GM12891 (cell line): Measurements from ENCODE around the gene PITPNC1.

Experiments
- DNase-seq: peaks from one replicate; pipeline ENCODE4 v3.0.0; 2011; ENCODE audit warnings: low spot score; ENCODE audit not compliant: insufficient read length
- FAIRE-seq: peaks from 2 replicates; lab custom pipeline; 2011; peaks lifted over from hg19 to GRCh38; lab: Jason Lieb, UNC
- PAX5 ChIP-seq: IDR thresholded peaks from 2 replicates; pipeline ENCODE4 v1.6.1; 2011; ENCODE audit warnings: low read length, moderate library complexity, mild to moderate bottlenecking; ENCODE audit not compliant: insufficient read depth, severe bottlenecking
- POLR2A ChIP-seq: IDR thresholded peaks from 2 replicates; pipeline ENCODE4 v1.6.1; 2011; ENCODE audit warnings: low read depth, low read length, control low read depth
- POLR2AphosphoS5 ChIP-seq: IDR thresholded peaks from 2 replicates; pipeline ENCODE4 v1.6.1; 2011; ENCODE audit warnings: low read depth, low read length, control low read depth
- POU2F2 ChIP-seq: IDR thresholded peaks from 2 replicates; pipeline ENCODE4 v1.6.1; 2011; ENCODE audit warnings: low read depth, mild to moderate bottlenecking, control low read depth, low read length, moderate library complexity
- SPI1 ChIP-seq: IDR thresholded peaks from 2 replicates; pipeline ENCODE4 v1.6.1; 2011; ENCODE audit warnings: low read depth, low read length, control low read depth
- TAF1 ChIP-seq: IDR thresholded peaks from 2 replicates; pipeline ENCODE4 v1.6.1; 2011; ENCODE audit warnings: low read depth, low read length, control low read depth

PITPNC1 gene

DNA sequence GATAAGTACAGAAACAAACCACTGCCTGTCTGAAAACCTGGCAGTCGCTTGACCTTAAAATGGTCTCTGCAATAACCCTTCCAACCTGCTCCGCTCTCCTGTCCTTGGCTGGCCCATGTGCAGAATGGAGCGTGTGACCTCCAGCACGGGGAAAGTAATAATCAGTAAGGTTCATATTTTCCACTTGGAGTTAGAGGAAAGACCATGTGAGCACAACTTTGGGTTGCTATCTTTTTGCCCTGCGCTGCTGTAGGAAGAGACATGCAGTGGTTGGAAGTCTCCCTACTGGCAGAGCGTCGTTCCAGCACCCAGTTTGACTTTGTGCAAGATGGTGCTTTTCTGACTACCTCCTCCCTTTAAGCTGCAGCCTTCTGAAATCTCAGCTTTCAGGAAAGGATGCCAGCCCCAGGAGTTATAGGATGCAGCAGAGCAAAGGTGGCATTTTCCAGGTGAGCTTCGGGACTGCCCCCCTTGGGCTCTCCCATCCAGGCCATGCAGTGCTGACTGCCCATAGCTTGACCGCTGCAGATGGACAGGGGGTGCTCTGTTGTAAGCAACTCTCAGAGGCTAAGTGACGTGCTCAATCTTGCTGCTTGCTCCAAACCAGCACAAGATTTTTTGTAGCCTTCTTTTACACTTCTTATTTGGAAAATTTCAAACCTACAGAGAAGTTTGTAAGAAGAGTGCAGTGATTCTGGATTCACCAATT, 230.0 kb downstream of the PITPNC1 start:
- FAIRE-seq (no peak), DNase-seq (no peak)
- TF ChIP-seq SPI1 (no peak), POLR2AphosphoS5 (no peak), PAX5 (no peak), TAF1 (no peak), POLR2A (no peak), POU2F2 (no peak)

DNA sequence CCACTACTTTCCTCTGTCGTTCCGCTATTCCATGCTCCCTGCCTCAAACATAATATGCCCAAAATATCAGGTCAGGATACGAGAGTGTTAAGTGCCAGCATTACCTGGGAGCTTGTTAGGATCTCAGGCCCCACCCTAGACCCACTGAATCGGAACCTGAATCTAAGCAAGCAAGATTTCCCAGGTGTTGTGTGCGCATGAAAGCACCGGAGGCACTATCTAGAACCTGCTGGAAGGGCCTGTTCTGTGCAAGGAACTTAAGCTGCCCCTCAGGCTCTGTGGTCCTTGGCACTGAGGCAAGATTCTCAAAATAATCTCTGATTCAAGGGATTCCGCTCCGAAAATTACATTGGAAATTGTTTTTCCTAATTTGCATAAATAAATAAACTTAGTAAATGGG, 233.0 kb downstream of the PITPNC1 start:
- FAIRE-seq, result no peak

DNA sequence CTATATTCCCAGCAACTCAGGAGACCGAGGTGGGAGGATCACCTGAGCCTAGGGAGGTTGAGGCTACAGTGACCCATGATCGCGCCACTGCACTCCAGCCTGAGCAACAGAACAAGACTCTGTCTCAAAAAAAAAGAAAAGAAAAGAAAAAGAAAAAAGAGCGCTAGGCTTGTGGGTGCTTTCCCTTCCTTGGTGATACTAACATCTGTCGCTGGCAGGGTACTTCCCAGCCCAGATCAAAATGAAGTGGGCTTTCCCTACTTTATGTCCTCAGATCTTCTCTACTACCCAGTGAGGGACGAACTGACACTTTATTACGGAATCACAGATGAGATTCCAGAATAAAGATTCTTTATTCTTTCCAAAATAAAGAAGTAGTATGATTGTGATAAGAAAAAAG, 236.9 kb downstream of the PITPNC1 start:
- FAIRE-seq (no peak), DNase-seq (no peak)
- TF ChIP-seq SPI1 (no peak), TAF1 (no peak), PAX5 (no peak), POU2F2 (no peak), POLR2AphosphoS5 (no peak), POLR2A (no peak)

More for the DNA sequence above, 233.0 kb downstream of the PITPNC1 start:
- TF ChIP-seq PAX5, result no peak
- DNase-seq, result no peak

DNA sequence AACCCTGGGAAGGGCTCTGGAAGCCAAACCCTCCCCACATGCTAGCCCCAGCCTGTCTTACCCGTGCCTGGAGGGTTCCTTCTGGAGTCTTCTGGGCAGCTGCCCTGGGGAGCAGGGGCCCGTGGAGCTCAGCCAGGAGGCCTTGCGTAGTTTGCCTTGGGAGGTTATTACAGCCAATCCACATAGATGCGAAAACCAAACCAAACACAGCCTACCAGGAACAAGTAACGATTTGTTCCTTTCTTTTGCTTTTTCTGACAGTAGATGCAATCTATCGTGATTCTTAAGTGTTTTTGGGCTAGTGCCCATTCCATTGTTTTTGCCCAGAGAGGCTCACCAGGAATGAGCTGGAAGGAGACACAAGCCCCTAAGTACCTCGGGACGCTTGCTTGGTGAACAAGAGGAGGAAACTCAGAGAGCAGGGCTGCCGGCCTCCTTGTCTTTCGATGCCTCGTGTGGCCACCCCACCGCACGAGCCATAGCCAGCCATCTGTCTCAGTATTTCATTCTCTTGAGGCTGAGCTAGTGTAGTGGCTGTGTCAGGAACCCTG, 238.0 kb downstream of the PITPNC1 start:
- TF ChIP-seq POLR2A (no peak), PAX5 (no peak), SPI1 (no peak), TAF1 (no peak), POU2F2 (no peak), POLR2AphosphoS5 (no peak)
- FAIRE-seq (no peak), DNase-seq (no peak)

DNA sequence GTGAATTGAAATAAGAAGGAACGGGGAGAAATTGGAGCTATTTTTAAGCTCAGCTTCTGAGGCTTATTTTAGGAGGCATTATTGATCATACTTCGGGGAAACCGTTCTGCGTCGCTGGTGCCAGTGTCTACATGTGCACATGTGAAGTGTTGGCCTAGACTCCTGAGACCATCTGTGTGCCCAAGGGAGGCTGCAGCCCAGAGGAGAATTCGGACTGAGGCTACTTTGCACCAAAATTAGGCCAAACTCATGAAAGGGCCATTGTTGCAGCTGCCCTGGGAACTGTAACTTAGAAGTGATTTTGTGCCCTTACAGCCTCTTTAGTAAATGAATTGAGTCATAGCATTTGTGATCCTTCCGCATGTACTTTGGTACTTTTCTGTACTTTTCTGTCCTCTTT, 238.7 kb downstream of the PITPNC1 start:
- TF ChIP-seq POLR2AphosphoS5 (no peak), PAX5 (no peak), POLR2A (no peak), TAF1 (no peak), POU2F2 (no peak), SPI1 (no peak)
- DNase-seq (no peak), FAIRE-seq (no peak)

DNA sequence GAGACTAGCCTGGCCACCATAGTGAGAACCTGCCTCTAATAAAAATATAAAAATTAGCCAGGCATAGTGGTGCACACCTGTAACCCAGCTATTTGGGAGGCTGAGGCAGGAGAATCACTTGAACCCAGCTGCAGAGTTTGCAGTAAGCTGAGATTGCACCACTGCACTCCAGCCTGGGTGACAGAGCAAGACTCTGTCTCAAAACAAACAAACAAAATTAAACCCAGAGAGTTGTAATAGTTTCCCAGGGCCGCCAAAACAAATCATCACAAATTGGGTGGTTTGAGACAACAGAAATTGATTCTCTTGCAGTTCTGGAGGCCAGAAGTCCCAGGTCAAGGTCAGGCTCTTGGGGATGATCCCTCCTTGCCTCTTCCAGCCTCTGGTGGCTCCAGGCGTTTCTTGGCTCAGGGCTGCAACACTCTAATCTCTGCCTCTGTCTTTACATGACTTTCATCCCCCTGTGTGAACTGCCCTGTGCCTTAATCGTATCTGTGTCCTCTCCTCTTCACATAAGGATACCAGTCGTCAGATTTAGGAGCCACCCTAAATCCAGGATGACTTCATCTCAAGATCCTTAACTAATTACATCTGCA, 240.3 kb downstream of the PITPNC1 start:
- FAIRE-seq, result no peak
- TF ChIP-seq SPI1 (no peak), POU2F2 (no peak), TAF1 (no peak), POLR2A (no peak), PAX5 (no peak), POLR2AphosphoS5 (no peak)
- no peak for DNase-seq

DNA sequence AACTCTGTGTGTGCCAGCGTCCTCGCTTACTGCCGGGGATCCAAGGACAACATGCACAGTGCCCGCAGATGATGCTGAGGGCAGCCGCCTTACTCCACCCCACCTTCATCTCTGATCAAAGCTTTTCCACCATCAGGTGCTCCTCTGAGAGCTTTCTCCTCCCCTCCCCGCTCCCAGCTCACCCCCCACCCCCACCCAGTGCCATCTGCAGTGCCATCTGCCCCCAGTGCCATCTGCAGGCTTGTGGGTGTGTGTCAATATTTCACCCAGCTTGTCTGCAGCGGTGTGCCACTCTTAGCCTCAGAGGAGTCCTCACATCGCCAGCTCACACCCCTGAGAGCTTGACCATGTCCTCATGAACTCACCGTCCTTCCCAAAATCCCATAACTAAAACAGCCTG, 242.5 kb downstream of the PITPNC1 start:
- no peak for FAIRE-seq
- no peak for DNase-seq
- TF ChIP-seq PAX5 (no peak), POU2F2 (no peak), POLR2A (no peak), TAF1 (no peak), SPI1 (no peak), POLR2AphosphoS5 (no peak)

DNA sequence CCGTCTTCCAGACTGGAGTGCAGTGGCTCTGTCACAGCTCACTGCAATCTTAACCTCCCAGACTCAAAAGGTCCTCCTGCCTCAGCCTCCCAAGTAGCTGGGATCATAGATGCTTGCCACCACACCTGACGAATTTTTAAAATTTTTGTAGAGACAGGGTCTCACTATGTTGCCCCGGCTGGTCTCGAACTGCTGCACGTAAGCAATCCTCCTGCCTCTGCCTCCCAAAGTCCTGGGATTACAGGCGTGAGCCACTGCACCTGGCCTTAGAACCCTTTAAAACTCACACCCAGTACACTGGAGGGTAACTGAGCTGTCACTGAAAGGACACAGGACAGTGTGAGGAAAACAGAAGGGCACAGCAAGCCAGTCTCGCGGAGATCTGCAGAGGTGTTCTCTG, 243.0 kb downstream of the PITPNC1 start:
- TF ChIP-seq POLR2A (no peak), POLR2AphosphoS5 (no peak), POU2F2 (no peak), SPI1 (no peak), TAF1 (no peak), PAX5 (no peak)
- FAIRE-seq, result no peak

DNA sequence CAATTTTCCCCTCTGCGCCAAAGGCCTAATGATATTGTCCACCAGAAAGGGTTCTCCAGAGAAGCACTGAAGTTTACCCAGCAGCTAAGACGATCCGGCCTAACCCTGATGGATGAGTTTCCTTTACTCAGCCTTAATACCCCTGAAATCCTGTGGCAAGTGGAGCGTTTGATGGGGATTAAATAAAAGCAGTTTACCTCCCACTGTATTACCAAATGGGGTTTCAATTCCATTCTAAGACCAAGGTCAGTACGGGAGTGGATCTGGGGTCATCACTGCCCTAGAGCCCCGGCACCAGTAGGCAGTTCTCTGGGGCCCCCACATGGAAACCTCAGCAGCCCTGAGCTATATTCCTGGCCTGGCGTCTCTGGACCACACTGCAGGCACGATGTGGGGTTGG, 243.6 kb downstream of the PITPNC1 start:
- DNase-seq, result no peak
- TF ChIP-seq POU2F2 (no peak), POLR2A (no peak), POLR2AphosphoS5 (no peak), TAF1 (no peak), SPI1 (no peak), PAX5 (no peak)
- FAIRE-seq, result no peak

More for the DNA sequence above, 243.0 kb downstream of the PITPNC1 start:
- no peak for DNase-seq

DNA sequence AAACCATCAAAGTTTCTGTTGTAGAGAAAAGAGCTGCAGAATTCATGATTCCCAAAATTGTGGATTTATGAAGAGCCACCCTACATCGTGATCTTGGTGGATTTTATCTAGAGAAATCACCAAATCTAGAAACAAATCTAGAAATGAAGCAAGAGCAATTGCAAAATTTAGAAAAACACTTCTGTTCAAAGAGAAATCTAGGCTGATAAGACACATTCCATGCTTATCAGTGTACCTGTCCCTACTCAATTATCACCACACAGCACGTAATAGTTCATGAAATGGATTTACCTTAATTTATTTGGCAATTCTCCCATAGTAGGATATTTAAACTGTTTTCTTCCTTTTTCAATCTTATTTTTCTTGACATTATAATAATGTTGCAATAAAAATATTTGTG, 246.7 kb downstream of the PITPNC1 start:
- no peak for TF ChIP-seq POLR2A
- no peak for TF ChIP-seq POU2F2
- no peak for TF ChIP-seq POLR2AphosphoS5
- no peak for TF ChIP-seq PAX5
- no peak for TF ChIP-seq SPI1
- no peak for TF ChIP-seq TAF1
- no peak for DNase-seq
- FAIRE-seq, result no peak
